ENCODE data around the gene MAPRE2. TPM values are rescaled to one million over a fixed set of nuclear protein-coding genes. Genes with fewer than 3 reads are reported as not detected.

Gene MAPRE2
- total RNA-seq, 1 experiment from 2014 or later = 31.4 TPM

GRCh38 chr18:35045121-35045520 lies 3.9 kb downstream of the MAPRE2 start:
- H3K4me3 Mint-ChIP-seq (ENCODE audit: low read depth, unreplicated experiment) = no peak overlapping the region
- DNase-seq = no peak
- peaks cover 37% of the 10 kb centered on the region for H3K4me1 Mint-ChIP-seq (ENCODE audit: low read depth, unreplicated experiment)
- BruUV-seq (replicated peaks) = no TSS peak
- intact Hi-C loops (cut with micrococcal nuclease; ENCODE audit: unreplicated experiment) = no loop called here
- peaks cover 21% of the 10 kb centered on the region for H3K36me3 Mint-ChIP-seq (ENCODE audit: insufficient read depth, unreplicated experiment)
- CTCF ChIA-PET = interaction anchor here (0.9 kb wide), 1 partner anchor 15 kb away, joined by 3 read pairs; no protein-coding TSS in a partner anchor
- no peak overlapping the region for H3K27ac Mint-ChIP-seq (ENCODE audit: unreplicated experiment)
- H3K27me3 Mint-ChIP-seq (ENCODE audit: unreplicated experiment) = no peaks in the 10 kb centered on the region
- no peak for TF ChIP-seq CTCF (IDR thresholded peaks at IDR 0.05; ENCODE audit: unreplicated experiment)
- H3K9me3 Mint-ChIP-seq (ENCODE audit: low read depth, unreplicated experiment) = peaks cover 2% of the 10 kb centered on the region

- TF ChIP-seq CTCF (IDR thresholded peaks at IDR 0.05; ENCODE audit: unreplicated experiment) = no peak
- Mint-ChIP-seq H3K4me1 (ENCODE audit: low read depth, unreplicated experiment) (peaks cover 31% of the 10 kb centered on the region), H3K27ac (ENCODE audit: unreplicated experiment) (no peak overlapping the region), H3K4me3 (ENCODE audit: low read depth, unreplicated experiment) (no peak overlapping the region), H3K36me3 (ENCODE audit: insufficient read depth, unreplicated experiment) (peaks cover 17% of the 10 kb centered on the region), H3K9me3 (ENCODE audit: low read depth, unreplicated experiment) (peaks cover 2% of the 10 kb centered on the region), H3K27me3 (ENCODE audit: unreplicated experiment) (no peaks in the 10 kb centered on the region)
- no TSS peak for BruUV-seq (replicated peaks)
- intact Hi-C loops (cut with micrococcal nuclease; ENCODE audit: unreplicated experiment) = no loop called here
- DNase-seq = no peak
- CTCF ChIA-PET = no interaction called here
These were observed 4.6 kb downstream of the MAPRE2 start for GRCh38 chr18:35045806-35046205.

- no peak for DNase-seq
- CTCF ChIA-PET = interaction anchor here (0.6 kb wide), 2 partner anchors 25 to 74 kb away, joined by 4 read pairs; no protein-coding TSS in a partner anchor
- Mint-ChIP-seq H3K36me3 (ENCODE audit: insufficient read depth, unreplicated experiment) (no peaks in the 10 kb centered on the region), H3K4me1 (ENCODE audit: low read depth, unreplicated experiment) (peaks cover 11% of the 10 kb centered on the region), H3K27me3 (ENCODE audit: unreplicated experiment) (no peaks in the 10 kb centered on the region), H3K27ac (ENCODE audit: unreplicated experiment) (no peak overlapping the region), H3K4me3 (ENCODE audit: low read depth, unreplicated experiment) (no peak overlapping the region), H3K9me3 (ENCODE audit: low read depth, unreplicated experiment) (peaks cover 2% of the 10 kb centered on the region)
- no peak for TF ChIP-seq CTCF (IDR thresholded peaks at IDR 0.05; ENCODE audit: unreplicated experiment)
- no TSS peak for BruUV-seq (replicated peaks)
- intact Hi-C loops (cut with micrococcal nuclease; ENCODE audit: unreplicated experiment) = no loop called here
These were observed 6.6 kb downstream of the MAPRE2 start for GRCh38 chr18:35047697-35048292.

- no TSS peak for BruUV-seq (replicated peaks)
- H3K27ac Mint-ChIP-seq (ENCODE audit: unreplicated experiment) = peak overlapping the region; percentile 43
- intact Hi-C loops (cut with micrococcal nuclease; ENCODE audit: unreplicated experiment) = no loop called here
- H3K9me3 Mint-ChIP-seq (ENCODE audit: low read depth, unreplicated experiment) = peaks cover 2% of the 10 kb centered on the region
- H3K4me3 Mint-ChIP-seq (ENCODE audit: low read depth, unreplicated experiment) = no peak overlapping the region
- no peak for DNase-seq
- no peaks in the 10 kb centered on the region for H3K36me3 Mint-ChIP-seq (ENCODE audit: insufficient read depth, unreplicated experiment)
- CTCF ChIA-PET = no interaction called here
- TF ChIP-seq CTCF (IDR thresholded peaks at IDR 0.05; ENCODE audit: unreplicated experiment) = no peak
- peaks cover 11% of the 10 kb centered on the region for H3K4me1 Mint-ChIP-seq (ENCODE audit: low read depth, unreplicated experiment)
- H3K27me3 Mint-ChIP-seq (ENCODE audit: unreplicated experiment) = no peaks in the 10 kb centered on the region
These were observed 8.2 kb downstream of the MAPRE2 start for GRCh38 chr18:35049111-35050027.

Data from Calu3 (cell line).